ENCODE results near the gene THSD4.

THSD4 gene

GRCh38 chr15:71691458-71692417, 576.5 kb downstream of the THSD4 start:
- Histone ChIP-seq H3K4me3 (ENCODE audit: low read depth in 1 of 2, low read length in 2 of 2) (no peak overlapping the region), H3K9me3 (ENCODE audit: control insufficient read depth in 1 of 2, low read length in 2 of 2) (no peaks in the 10 kb centered on the region), H3K4me1 (ENCODE audit: control insufficient read depth in 1 of 2, insufficient read depth in 2 of 2, low read length in 2 of 2) (peaks cover 13 to 21% of the 10 kb centered on the region in 2 donors), H3K36me3 (ENCODE audit: control insufficient read depth in 1 of 2, insufficient read depth in 2 of 2, low read length in 2 of 2) (no peaks in the 10 kb centered on the region), H3K9ac (ENCODE audit: low read depth in 1 of 2, low read length in 2 of 2) (no peak overlapping the region), H3K27me3 (ENCODE audit: control insufficient read depth in 1 of 2, insufficient read depth in 2 of 2, low read length in 2 of 2) (no peaks in the 10 kb centered on the region), H3K27ac (ENCODE audit: low read depth, low read length) (no peak overlapping the region)

- Histone ChIP-seq H3K9ac (ENCODE audit: low read depth in 1 of 2, low read length in 2 of 2) (no peak overlapping the region), H3K36me3 (ENCODE audit: control insufficient read depth in 1 of 2, insufficient read depth in 2 of 2, low read length in 2 of 2) (no peaks in the 10 kb centered on the region), H3K4me1 (ENCODE audit: control insufficient read depth in 1 of 2, insufficient read depth in 2 of 2, low read length in 2 of 2) (peaks cover under 1 to 13% of the 10 kb centered on the region in 2 donors), H3K27me3 (ENCODE audit: control insufficient read depth in 1 of 2, insufficient read depth in 2 of 2, low read length in 2 of 2) (no peaks in the 10 kb centered on the region), H3K9me3 (ENCODE audit: control insufficient read depth in 1 of 2, low read length in 2 of 2) (no peaks in the 10 kb centered on the region), H3K4me3 (ENCODE audit: low read depth in 1 of 2, low read length in 2 of 2) (no peak overlapping the region), H3K27ac (ENCODE audit: low read depth, low read length) (no peak overlapping the region)
These were observed 582.0 kb downstream of the THSD4 start for GRCh38 chr15:71697236-71697635.

- no peak overlapping the region for H3K27ac ChIP-seq (ENCODE audit: low read depth, low read length)
- H3K4me1 ChIP-seq (ENCODE audit: control insufficient read depth in 1 of 2, insufficient read depth in 2 of 2, low read length in 2 of 2), result peaks cover 0 to 5% of the 10 kb centered on the region in 2 donors
- no peaks in the 10 kb centered on the region for H3K36me3 ChIP-seq (ENCODE audit: control insufficient read depth in 1 of 2, insufficient read depth in 2 of 2, low read length in 2 of 2)
- no peaks in the 10 kb centered on the region for H3K27me3 ChIP-seq (ENCODE audit: control insufficient read depth in 1 of 2, insufficient read depth in 2 of 2, low read length in 2 of 2)
- H3K9ac ChIP-seq (ENCODE audit: low read depth in 1 of 2, low read length in 2 of 2), result no peak overlapping the region
- H3K9me3 ChIP-seq (ENCODE audit: control insufficient read depth in 1 of 2, low read length in 2 of 2), result no peaks in the 10 kb centered on the region
- no peak overlapping the region for H3K4me3 ChIP-seq (ENCODE audit: low read depth in 1 of 2, low read length in 2 of 2)
These were observed 582.8 kb downstream of the THSD4 start for GRCh38 chr15:71698030-71698429.

- H3K9ac ChIP-seq (ENCODE audit: low read depth in 1 of 2, low read length in 2 of 2), result no peak overlapping the region
These were observed 583.5 kb downstream of the THSD4 start for GRCh38 chr15:71698742-71699141.

GRCh38 chr15:71699977-71700376, 584.7 kb downstream of the THSD4 start:
- peaks cover 0 to 4% of the 10 kb centered on the region in 2 donors for H3K4me1 ChIP-seq (ENCODE audit: control insufficient read depth in 1 of 2, insufficient read depth in 2 of 2, low read length in 2 of 2)
- H3K4me3 ChIP-seq (ENCODE audit: low read depth in 1 of 2, low read length in 2 of 2), result no peak overlapping the region
- no peaks in the 10 kb centered on the region for H3K27me3 ChIP-seq (ENCODE audit: control insufficient read depth in 1 of 2, insufficient read depth in 2 of 2, low read length in 2 of 2)
- no peak overlapping the region for H3K9ac ChIP-seq (ENCODE audit: low read depth in 1 of 2, low read length in 2 of 2)
- no peak overlapping the region for H3K27ac ChIP-seq (ENCODE audit: low read depth, low read length)
- H3K9me3 ChIP-seq (ENCODE audit: control insufficient read depth in 1 of 2, low read length in 2 of 2), result no peaks in the 10 kb centered on the region
- H3K36me3 ChIP-seq (ENCODE audit: control insufficient read depth in 1 of 2, insufficient read depth in 2 of 2, low read length in 2 of 2), result no peaks in the 10 kb centered on the region

More at GRCh38 chr15:71698742-71699141, 583.5 kb downstream of the THSD4 start:
- no peak overlapping the region for H3K4me3 ChIP-seq (ENCODE audit: low read depth in 1 of 2, low read length in 2 of 2)
- H3K27ac ChIP-seq (ENCODE audit: low read depth, low read length), result no peak overlapping the region
- H3K9me3 ChIP-seq (ENCODE audit: control insufficient read depth in 1 of 2, low read length in 2 of 2), result no peaks in the 10 kb centered on the region
- peaks cover 0 to 4% of the 10 kb centered on the region in 2 donors for H3K4me1 ChIP-seq (ENCODE audit: control insufficient read depth in 1 of 2, insufficient read depth in 2 of 2, low read length in 2 of 2)
- no peaks in the 10 kb centered on the region for H3K36me3 ChIP-seq (ENCODE audit: control insufficient read depth in 1 of 2, insufficient read depth in 2 of 2, low read length in 2 of 2)
- H3K27me3 ChIP-seq (ENCODE audit: control insufficient read depth in 1 of 2, insufficient read depth in 2 of 2, low read length in 2 of 2), result no peaks in the 10 kb centered on the region

- Histone ChIP-seq H3K27me3 (ENCODE audit: control insufficient read depth in 1 of 2, insufficient read depth in 2 of 2, low read length in 2 of 2) (no peaks in the 10 kb centered on the region), H3K9me3 (ENCODE audit: control insufficient read depth in 1 of 2, low read length in 2 of 2) (no peaks in the 10 kb centered on the region), H3K4me3 (ENCODE audit: low read depth in 1 of 2, low read length in 2 of 2) (no peak overlapping the region), H3K27ac (ENCODE audit: low read depth, low read length) (no peak overlapping the region), H3K36me3 (ENCODE audit: control insufficient read depth in 1 of 2, insufficient read depth in 2 of 2, low read length in 2 of 2) (no peaks in the 10 kb centered on the region), H3K4me1 (ENCODE audit: control insufficient read depth in 1 of 2, insufficient read depth in 2 of 2, low read length in 2 of 2) (peaks cover 0 to 4% of the 10 kb centered on the region in 2 donors), H3K9ac (ENCODE audit: low read depth in 1 of 2, low read length in 2 of 2) (no peak overlapping the region)
These were observed 586.5 kb downstream of the THSD4 start for GRCh38 chr15:71701808-71702207.

GRCh38 chr15:71702496-71702895, 587.2 kb downstream of the THSD4 start:
- Histone ChIP-seq H3K27ac (ENCODE audit: low read depth, low read length) (no peak overlapping the region), H3K27me3 (ENCODE audit: control insufficient read depth in 1 of 2, insufficient read depth in 2 of 2, low read length in 2 of 2) (no peaks in the 10 kb centered on the region), H3K4me3 (ENCODE audit: low read depth in 1 of 2, low read length in 2 of 2) (no peak overlapping the region), H3K36me3 (ENCODE audit: control insufficient read depth in 1 of 2, insufficient read depth in 2 of 2, low read length in 2 of 2) (no peaks in the 10 kb centered on the region), H3K4me1 (ENCODE audit: control insufficient read depth in 1 of 2, insufficient read depth in 2 of 2, low read length in 2 of 2) (peaks cover under 1 to 11% of the 10 kb centered on the region in 2 donors), H3K9ac (ENCODE audit: low read depth in 1 of 2, low read length in 2 of 2) (no peak overlapping the region), H3K9me3 (ENCODE audit: control insufficient read depth in 1 of 2, low read length in 2 of 2) (no peaks in the 10 kb centered on the region)

- H3K36me3 ChIP-seq (ENCODE audit: control insufficient read depth in 1 of 2, insufficient read depth in 2 of 2, low read length in 2 of 2), result no peaks in the 10 kb centered on the region
- H3K9ac ChIP-seq (ENCODE audit: low read depth in 1 of 2, low read length in 2 of 2), result no peak overlapping the region
- H3K27me3 ChIP-seq (ENCODE audit: control insufficient read depth in 1 of 2, insufficient read depth in 2 of 2, low read length in 2 of 2), result no peaks in the 10 kb centered on the region
- H3K9me3 ChIP-seq (ENCODE audit: control insufficient read depth in 1 of 2, low read length in 2 of 2), result no peaks in the 10 kb centered on the region
- H3K27ac ChIP-seq (ENCODE audit: low read depth, low read length), result no peak overlapping the region
- peaks cover 16 to 18% of the 10 kb centered on the region in 2 donors for H3K4me1 ChIP-seq (ENCODE audit: control insufficient read depth in 1 of 2, insufficient read depth in 2 of 2, low read length in 2 of 2)
- no peak overlapping the region for H3K4me3 ChIP-seq (ENCODE audit: low read depth in 1 of 2, low read length in 2 of 2)
These were observed 589.9 kb downstream of the THSD4 start for GRCh38 chr15:71705151-71705550.

GRCh38 chr15:71706461-71707229, 591.4 kb downstream of the THSD4 start:
- Histone ChIP-seq H3K9ac (ENCODE audit: low read depth in 1 of 2, low read length in 2 of 2) (no peak overlapping the region), H3K4me3 (ENCODE audit: low read depth in 1 of 2, low read length in 2 of 2) (no peak overlapping the region), H3K36me3 (ENCODE audit: control insufficient read depth in 1 of 2, insufficient read depth in 2 of 2, low read length in 2 of 2) (no peaks in the 10 kb centered on the region), H3K27me3 (ENCODE audit: control insufficient read depth in 1 of 2, insufficient read depth in 2 of 2, low read length in 2 of 2) (no peaks in the 10 kb centered on the region), H3K27ac (ENCODE audit: low read depth, low read length) (peak overlapping the region; percentile 37), H3K9me3 (ENCODE audit: control insufficient read depth in 1 of 2, low read length in 2 of 2) (no peaks in the 10 kb centered on the region), H3K4me1 (ENCODE audit: control insufficient read depth in 1 of 2, insufficient read depth in 2 of 2, low read length in 2 of 2) (peaks cover 16 to 18% of the 10 kb centered on the region in 2 donors)

Data from duodenal mucosa (tissue), 2 donors.